ENCODE data around the gene ISYNA1. TPM values are rescaled to one million over a fixed set of nuclear protein-coding genes. Genes with fewer than 3 reads are reported as not detected.

The ISYNA1 gene
- total and polyA plus RNA-seq, 2 of the 8 experiments (the other 6 are each of a cell fraction or from before 2014, with no cell fraction given) = 207 to 264 TPM

DNA sequence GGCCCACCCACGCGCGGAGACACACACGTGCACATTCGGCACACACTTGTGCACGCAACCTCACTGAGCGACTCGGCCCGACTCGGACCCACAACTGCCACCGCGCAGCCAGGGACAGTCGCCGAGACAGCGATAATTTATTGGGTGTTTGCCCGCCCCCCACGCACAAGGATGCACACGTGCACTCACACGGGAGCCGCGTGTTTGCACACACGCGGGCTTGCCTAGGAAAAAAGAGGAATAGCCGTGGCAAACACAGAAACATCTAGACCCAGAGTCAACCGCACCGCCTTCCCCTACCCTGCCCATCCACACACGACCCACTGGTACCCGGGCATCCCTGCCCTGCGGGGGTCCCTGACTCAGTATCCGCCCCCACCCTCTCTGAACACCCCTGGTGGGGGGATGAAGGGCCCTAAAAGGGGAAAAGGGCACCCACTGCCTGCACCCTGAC lies 19.9 kb downstream of the ISYNA1 start (continued):
- TF ChIP-seq, protein P1, sequence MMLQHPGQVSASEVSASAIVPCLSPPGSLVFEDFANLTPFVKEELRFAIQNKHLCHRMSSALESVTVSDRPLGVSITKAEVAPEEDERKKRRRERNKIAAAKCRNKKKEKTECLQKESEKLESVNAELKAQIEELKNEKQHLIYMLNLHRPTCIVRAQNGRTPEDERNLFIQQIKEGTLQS (IDR thresholded peaks at IDR 0.05; ENCODE audit: insufficient read depth, low read depth, low read length) = no peak
